Lower lobe of right lung (tissue), 2 donors: Measurements from ENCODE around the gene SATL1. TPM values are rescaled to one million over a fixed set of nuclear protein-coding genes. Genes with fewer than 3 reads are reported as not detected.

ENCODE experiments used
- ATAC-seq, 2 donors: fragments of 200-7000 bp; cut with Tn5 transposase; one replicate each; pipeline ENCODE4 v1.9.1; 2020 to 2022; ENCODE audit warnings: mild to moderate bottlenecking in 2 of 2, moderate library complexity in 2 of 2
- DNase-seq: peaks from one replicate; pipeline ENCODE4 v3.0.0-alpha.2; 2020
- H3K27ac ChIP-seq: fragments of 200-600 bp; one replicate; pipeline ENCODE4 v1.8.0; 2022
- H3K27me3 ChIP-seq: fragments of 200-600 bp; one replicate; pipeline ENCODE4 v1.8.0; 2022; ENCODE audit warnings: low read depth
- H3K36me3 ChIP-seq: fragments of 200-600 bp; one replicate; pipeline ENCODE4 v1.8.0; 2022; ENCODE audit warnings: mild to moderate bottlenecking
- H3K4me1 ChIP-seq: fragments of 200-600 bp; one replicate; pipeline ENCODE4 v1.8.0; 2022
- H3K4me3 ChIP-seq: fragments of 200-600 bp; one replicate; pipeline ENCODE4 v1.8.0; 2022; ENCODE audit warnings: mild to moderate bottlenecking
- H3K9me3 ChIP-seq: fragments of 200-600 bp; one replicate; pipeline ENCODE4 v1.8.0; 2022
- CTCF ChIP-seq: fragments of 200-600 bp; IDR thresholded peaks from one replicate; pipeline ENCODE4 v1.8.0; 2022; ENCODE audit warnings: antibody characterized with exemption, mild to moderate bottlenecking
- intact Hi-C: fragments of 100-400 bp; cut with DNase I; formaldehyde crosslinking; loops from one replicate; pipeline ENCODE4 v1.11.0; 2022
- total RNA-seq: library from RNA; stranded (reverse); fragmentation: NEBNext Ultra II Directional; extraction: Animal tissue kit (Norgen Biotek cat#: 25700); gene quantifications from one replicate; pipeline ENCODE4 v1.2.1, GENCODE V29; 2021
- donor health status: DM: no; HTN: yes; CAD: no; lungs with severe emphysema.

Gene SATL1
- total RNA-seq, 1 donor from 2014 or later = not detected

GRCh38 chrX:85114776-85115175 lies 128.8 kb downstream of the SATL1 start:
- Histone ChIP-seq H3K27me3 (no peaks in the 10 kb centered on the region), H3K27ac (no peak overlapping the region), H3K9me3 (no peaks in the 10 kb centered on the region), H3K36me3 (no peaks in the 10 kb centered on the region), H3K4me1 (no peaks in the 10 kb centered on the region), H3K4me3 (no peak overlapping the region)
- DNase-seq (no peak), ATAC-seq (no peak)
- TF ChIP-seq CTCF = no peak
- intact Hi-C loops = no loop called here

- DNase-seq (no peak), ATAC-seq (no peak)
- TF ChIP-seq CTCF = no peak
- Histone ChIP-seq H3K4me3 (no peak overlapping the region), H3K36me3 (no peaks in the 10 kb centered on the region), H3K27me3 (no peaks in the 10 kb centered on the region), H3K4me1 (no peaks in the 10 kb centered on the region), H3K9me3 (no peaks in the 10 kb centered on the region), H3K27ac (no peak overlapping the region)
- intact Hi-C loops = no loop called here
Measured at GRCh38 chrX:85114171-85114570, 129.4 kb downstream of the SATL1 start.

- H3K9me3 ChIP-seq = no peaks in the 10 kb centered on the region
- ATAC-seq (no peak), DNase-seq (no peak)
- intact Hi-C loops = no loop called here
- TF ChIP-seq CTCF = no peak
- H3K4me1 ChIP-seq = no peaks in the 10 kb centered on the region
- H3K27me3 ChIP-seq = no peaks in the 10 kb centered on the region
- no peak overlapping the region for H3K27ac ChIP-seq
- no peak overlapping the region for H3K4me3 ChIP-seq
- no peaks in the 10 kb centered on the region for H3K36me3 ChIP-seq
Measured at GRCh38 chrX:85113746-85114145, 129.8 kb downstream of the SATL1 start.

GRCh38 chrX:85112293-85112692 lies 131.3 kb downstream of the SATL1 start:
- no peak for DNase-seq
- TF ChIP-seq CTCF = no peak
- H3K27me3 ChIP-seq = no peaks in the 10 kb centered on the region
- ATAC-seq = no peak
- no peaks in the 10 kb centered on the region for H3K36me3 ChIP-seq
- no peak overlapping the region for H3K27ac ChIP-seq
- H3K4me3 ChIP-seq = no peak overlapping the region
- no peaks in the 10 kb centered on the region for H3K4me1 ChIP-seq
- H3K9me3 ChIP-seq = no peaks in the 10 kb centered on the region
- intact Hi-C loops = no loop called here

GRCh38 chrX:85111347-85111746 lies 132.2 kb downstream of the SATL1 start:
- Histone ChIP-seq H3K9me3 (no peaks in the 10 kb centered on the region), H3K4me3 (no peak overlapping the region), H3K4me1 (no peaks in the 10 kb centered on the region), H3K36me3 (no peaks in the 10 kb centered on the region), H3K27ac (no peak overlapping the region), H3K27me3 (no peaks in the 10 kb centered on the region)
- ATAC-seq (no peak), DNase-seq (no peak)
- intact Hi-C loops = no loop called here
- peak; percentile 48 for TF ChIP-seq CTCF

- DNase-seq (no peak), ATAC-seq (no peak)
- Histone ChIP-seq H3K4me3 (no peak overlapping the region), H3K4me1 (no peaks in the 10 kb centered on the region), H3K9me3 (no peaks in the 10 kb centered on the region), H3K27me3 (no peaks in the 10 kb centered on the region), H3K36me3 (no peaks in the 10 kb centered on the region), H3K27ac (no peak overlapping the region)
- TF ChIP-seq CTCF = no peak
- intact Hi-C loops = no loop called here
Measured at GRCh38 chrX:85109235-85109634, 134.3 kb downstream of the SATL1 start.
